NCI-H345 treated with DMSO at 0.1 percent for 48 hours (cell line): Measurements from ENCODE around the gene ERCC6.

Experiments used
- DNase-seq: peaks from one replicate; lab custom pipeline; 2025; ENCODE audit not compliant: unreplicated experiment; lab: John Stamatoyannopoulos, UW

Gene ERCC6

DNA sequence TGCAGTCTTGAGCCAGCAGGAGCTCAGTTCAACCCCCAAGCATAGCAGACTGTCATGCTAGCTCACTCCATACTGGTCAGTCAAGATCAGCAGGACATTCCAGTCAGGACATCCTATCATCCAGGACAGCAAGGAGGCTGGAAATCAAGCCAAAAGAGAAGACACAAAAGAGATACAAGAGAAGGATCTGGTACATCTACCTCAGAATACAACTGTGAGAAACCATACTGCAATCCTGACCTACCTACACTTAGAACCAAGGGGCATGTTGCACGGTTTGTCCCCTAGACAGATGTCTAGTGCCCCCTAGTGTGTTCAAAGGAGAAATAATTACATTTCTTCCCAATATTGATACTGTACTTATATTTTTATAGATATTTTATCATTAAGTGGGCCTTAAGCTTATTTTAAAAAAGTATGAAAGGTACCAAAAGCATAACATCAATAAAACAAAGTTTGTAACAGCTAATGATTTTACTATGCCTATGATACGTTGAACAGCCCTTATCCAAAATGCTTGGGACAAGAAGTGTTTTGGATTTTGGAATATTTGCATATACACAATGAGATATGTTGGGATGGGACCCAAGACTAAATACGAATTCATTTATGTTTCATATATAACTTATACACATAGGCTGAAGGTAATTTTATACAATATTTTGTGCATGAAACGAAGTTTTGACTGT, 26.7 kb downstream of the ERCC6 start:
- DNase-seq: peak; percentile 4

DNA sequence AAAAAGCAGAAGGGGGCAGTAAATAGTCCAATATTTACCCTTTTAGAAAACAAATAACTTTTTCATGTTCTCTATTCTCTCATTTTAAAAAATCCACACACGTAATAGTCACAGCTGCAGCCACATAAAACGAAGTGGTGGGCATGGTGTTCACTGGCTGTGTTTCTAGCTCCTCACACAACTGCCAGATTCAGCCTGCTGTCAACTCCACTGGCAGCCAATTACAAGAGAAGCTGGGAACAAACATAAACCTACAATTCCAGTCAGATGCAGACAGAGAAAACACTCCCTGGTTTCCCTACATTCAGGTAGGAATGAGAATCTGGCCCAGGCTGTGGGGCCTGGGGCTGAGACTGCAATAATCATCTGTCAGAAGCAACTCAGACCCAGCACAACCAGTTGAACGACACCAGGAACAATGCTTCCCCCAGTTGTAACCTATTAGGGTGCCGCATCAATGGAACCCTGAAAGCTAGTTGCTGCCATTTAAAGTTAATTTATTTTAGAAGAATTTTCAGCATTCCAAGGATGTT, 29.1 kb downstream of the ERCC6 start:
- no peak for DNase-seq

DNA sequence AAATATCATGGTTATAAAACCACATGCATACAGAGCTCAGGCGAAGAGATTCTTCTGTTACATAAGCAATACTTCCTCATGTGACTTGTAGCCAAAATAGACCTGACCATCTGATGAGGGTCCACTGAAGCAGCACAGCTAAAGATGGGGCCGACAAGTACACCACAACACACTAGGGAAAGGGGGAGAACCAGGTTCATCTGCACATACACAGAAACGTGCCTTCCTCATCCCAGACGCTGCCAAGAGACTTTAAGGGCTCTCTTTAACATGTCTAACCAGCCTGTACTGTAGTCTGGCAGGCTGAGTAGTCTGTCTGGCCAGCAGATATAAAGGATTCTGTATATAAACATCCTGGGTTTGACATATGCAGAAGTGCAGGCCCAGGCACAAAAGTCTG, 30.3 kb downstream of the ERCC6 start:
- DNase-seq: no peak

DNA sequence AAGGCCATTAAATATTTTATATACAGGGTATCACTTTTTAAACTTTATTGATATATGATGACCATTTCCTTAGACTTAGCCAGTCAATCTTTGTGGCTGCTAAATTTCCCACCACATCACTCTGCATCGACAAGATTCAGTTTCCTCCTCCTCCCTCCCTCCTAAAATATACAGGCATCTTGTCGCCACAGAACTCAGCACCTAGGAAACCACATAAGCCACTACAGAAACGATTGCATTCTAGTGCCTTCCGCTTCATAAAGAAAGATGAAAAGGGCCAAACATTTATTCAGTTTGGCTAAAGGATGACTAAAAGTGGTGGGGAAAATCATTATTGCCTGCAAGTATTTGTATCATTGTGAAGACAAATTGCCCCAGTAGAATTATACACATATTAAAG, 30.7 kb downstream of the ERCC6 start:
- DNase-seq: no peak

DNA sequence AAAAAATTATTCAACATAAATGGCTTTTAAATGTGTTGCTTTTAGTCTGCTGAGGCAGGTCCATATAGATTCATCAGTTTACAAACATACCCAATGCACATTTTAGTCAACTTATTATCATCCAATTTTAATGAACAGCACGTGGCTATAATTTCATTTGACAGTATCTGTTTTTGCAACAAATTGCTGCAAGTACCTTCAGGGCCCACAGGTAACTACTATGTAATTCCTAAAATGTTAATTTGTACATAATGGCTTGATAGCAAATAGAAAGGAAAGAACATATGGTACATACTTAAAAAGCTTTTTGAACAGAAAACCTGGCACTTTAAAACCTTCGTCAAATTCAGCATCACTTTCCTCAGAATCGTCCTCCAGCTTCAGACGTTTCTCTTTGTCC, 33.3 kb downstream of the ERCC6 start:
- no peak for DNase-seq

DNA sequence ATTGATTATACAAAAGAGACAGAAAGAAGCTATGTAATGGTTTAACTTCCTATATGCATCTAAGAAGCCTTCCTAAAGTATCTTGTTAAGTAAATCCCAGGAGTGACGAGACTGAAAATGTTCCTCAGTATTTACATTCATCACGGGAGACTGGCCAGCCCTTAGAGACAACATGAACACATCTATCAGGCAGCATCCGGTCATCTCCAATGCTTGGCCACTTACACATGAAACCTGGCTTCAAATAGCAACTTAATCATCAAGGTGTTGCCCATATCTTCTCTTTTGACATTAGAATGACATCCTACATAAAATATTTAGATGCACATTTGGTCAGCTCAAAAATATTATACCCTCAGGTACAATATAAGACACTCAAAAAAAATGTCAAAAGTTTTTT, 33.8 kb downstream of the ERCC6 start:
- no peak for DNase-seq

DNA sequence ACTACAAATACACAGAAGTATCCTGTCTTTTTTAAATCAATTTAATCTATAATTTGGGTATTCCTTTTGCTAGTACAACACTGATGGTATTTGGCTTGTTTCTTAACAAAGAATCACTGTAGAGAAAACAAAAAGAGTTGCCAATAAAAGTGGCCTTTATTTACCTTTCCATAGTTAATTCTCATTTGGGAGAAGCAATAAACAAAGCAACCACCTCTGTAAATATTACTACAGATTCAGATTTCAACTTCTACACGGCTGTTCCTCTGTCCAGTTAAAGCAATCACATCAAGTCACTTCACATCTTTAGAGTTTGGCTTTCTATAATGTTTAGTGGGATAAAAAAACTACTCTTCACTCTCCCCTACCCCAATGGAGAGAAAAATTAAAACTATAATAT, 34.4 kb downstream of the ERCC6 start:
- DNase-seq: no peak

DNA sequence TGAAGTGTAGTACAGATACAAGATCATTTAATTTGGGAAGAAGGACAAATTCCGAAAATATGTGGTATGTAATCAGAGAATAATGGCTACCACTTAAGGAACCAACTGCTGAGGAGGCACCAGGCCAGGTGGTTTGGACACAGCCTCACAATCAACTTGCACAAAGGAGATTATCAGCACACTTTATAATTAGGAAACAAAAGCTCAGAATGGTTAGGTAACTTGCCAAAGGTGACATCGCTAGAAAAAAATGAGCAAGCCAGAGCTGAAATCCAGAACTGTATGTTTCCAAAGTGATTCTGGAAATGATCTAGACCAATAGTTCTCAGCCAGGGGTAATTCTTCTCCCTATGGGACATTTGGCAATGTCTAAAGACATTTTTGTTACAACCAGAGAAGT, 36.6 kb downstream of the ERCC6 start:
- DNase-seq: no peak

DNA sequence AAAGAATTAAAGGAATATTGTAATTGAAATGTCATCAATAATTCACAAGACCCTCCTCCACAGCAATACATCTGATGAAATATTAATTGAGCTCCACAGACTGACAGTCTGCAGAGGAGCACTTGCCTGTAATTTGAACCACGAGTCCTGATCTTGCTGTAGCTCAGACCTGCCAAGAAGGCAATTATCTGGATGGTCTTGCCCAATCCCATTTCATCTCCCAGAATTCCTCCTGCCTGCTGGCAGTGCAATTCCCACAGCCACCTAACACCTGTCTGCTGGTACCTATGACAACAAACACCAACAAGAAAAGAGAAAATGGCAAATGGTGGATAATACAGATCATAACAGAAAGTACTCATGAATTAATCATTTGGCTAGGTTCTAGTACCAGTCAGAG, 38.5 kb downstream of the ERCC6 start:
- DNase-seq: no peak

DNA sequence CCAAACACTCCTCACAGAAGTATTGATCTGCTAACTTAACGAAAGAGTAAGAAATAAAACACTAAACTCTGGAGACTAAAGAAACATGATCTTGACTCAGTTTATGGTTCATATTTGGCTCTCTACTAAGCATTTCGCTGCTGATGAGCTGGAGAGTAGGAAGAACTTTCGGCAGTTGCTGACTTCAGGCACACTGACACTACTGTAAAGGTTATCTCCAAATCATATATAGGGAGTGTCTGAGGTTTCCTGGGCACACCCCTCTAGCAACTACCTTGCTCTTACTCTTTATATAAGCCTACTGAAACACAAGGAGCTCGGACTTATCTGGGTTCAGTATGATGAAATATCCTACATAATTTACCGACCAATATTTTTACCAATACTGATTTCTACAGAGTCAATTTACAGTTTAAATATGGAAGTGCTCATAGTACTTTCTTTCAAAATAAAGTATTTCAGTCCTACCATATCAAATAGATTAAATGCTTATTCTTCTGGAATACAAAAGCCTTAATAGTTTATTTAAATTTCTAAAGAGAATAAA, 39.5 kb downstream of the ERCC6 start:
- DNase-seq: no peak

DNA sequence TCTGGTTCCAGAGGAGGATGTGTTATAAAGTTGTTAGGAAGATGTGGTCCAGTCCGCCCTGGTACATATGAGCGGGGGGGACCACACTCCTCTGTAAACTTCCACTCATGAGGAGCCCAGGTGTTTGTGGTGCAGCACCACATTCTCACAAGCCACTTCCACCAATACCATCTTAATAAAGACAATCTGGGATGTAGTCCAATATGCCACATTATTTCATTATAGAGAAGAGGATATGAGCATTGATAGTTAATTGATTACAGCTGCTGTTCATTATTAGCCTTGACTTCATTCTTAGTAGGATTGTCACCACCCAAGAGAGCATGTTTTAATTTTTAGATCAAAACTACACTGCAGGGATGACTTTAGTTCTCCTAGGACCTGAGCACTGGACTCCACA, 40.5 kb downstream of the ERCC6 start:
- DNase-seq: no peak

DNA sequence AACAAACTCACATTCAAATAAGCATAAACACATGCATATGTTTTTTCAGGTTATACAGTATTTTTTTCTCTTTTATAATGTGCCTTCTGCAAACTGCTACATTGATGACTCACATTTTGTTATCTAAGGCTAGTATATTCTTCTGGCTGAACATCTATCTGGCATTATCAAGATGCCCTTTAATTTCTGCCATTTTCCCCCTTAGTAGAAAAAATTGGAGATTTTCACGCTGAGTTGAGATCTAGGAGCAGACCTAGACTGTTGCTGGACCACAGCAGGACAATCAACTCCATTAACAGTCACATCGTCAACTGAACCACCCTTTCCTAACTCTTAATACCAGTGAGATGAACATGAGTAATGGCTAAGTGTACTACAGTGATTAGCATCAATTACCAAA, 41.6 kb downstream of the ERCC6 start:
- DNase-seq: no peak

DNA sequence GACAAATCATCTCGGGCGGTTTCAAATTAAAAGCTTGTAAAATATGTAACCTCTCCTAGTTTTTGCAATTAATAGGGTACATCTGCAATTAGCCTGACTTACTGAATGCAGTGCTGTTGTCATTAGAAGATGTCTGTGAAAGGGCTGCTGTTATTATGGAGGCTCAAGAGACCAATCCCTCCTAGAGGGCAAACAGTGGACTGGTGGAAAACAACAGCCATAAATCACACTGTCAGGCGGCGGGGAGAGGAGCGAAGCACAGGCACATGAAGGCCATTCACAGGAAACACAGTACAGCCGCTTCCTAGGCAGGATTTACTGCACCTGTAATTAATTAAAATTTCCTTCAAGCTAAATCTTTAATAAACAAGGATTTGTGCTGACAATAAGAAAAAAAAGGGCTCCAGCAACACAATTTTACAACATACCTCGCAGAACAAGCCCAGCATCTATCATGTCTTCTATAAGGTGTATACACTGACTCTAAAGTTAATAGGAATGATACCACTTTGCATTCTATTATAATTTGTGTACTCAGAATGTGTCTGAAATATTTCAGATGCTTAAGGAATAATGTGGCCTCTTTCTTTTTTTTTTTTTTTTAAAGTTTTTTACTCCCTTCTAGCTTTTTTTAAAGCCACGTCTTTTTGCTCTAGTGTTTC, 50.7 kb downstream of the ERCC6 start:
- DNase-seq: no peak

DNA sequence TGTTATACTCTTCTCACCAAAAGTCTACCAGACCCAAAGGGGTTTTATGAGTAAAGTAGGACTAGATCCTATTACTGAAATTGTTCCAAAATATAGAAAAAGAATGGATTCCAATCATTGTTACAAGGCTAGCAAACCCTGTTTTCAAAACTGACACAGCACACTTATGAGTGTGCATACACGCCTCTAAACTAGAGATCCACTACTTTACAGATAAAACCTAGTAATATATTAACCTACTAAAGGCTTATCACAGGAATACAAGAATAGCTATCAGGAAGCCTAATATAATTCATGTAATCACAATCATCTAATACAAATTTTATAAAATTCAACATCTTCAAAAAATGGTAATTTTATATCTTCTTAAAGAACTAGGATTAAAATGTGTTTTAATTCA, 52.2 kb downstream of the ERCC6 start:
- DNase-seq: no peak

DNA sequence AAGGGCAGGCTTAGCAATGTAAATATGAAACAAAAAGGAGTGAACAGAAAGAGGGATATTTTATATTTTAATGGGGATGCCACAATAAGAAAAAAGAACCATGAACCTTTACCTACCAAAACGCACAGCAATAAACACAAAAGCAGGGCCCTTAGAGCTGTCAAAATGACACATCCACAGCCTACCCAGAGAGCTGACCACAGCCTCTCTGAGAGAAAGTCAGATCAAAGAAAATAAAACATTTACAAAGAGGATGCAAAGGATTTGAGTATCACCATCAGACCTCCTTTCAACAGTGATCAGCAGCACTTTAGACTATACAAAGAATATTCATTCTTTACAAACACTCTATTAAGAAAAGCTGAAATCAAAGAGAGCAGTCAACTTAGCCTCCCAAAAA, 52.9 kb downstream of the ERCC6 start:
- DNase-seq: no peak

DNA sequence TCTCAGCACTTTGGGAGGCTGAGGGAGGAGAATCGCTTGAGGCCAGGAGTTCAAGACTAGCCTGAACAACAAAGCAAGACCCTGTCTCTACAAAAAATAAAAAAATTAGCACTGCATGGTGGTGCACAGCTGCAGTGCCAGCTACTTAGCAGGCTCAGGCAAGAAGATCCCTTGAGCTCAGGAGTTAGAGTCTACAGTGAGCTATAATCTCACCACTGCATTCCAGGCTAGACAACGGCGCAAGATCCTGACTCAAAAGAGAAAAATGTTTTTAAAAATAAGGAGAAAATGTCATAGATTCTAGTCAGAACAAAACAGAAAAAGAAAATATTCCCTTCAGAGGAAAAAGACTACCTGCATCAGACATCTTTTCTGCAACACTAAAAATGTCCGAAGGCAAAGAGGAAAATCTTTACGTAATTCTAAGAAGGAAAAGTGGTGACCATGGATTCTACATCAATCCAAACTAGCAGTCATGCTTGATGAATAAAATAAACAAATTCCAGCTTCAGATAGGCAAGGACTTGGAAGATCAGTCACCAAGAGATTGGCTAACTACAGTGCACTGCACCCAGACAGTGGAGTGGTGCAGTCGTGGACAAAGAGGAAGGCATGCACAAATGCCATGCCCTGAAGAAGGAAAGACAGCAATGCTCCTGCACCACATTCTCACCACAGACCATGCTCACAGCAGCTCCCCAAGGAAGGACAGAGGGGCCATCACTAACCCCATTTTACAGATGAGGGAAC, 54.3 kb downstream of the ERCC6 start:
- DNase-seq: no peak

DNA sequence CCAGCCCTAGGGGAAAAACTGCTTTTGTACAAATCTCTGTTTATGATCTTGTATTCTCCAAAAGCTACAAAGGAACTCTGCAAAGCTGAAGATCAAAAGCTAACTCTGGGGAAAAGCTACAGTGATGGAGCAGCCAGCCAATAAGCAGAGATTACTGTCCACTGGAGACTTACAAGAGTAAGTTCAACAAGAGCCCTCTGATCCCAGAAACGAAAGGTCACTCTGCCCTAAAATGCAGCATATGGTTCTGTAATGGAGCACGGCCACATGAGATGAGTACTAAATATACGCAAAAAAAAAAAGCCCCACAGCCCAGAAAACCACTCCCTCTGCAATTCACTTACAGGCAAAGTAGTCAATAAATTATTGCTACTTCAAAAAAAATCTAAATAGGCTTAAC, 60.1 kb downstream of the ERCC6 start:
- DNase-seq: no peak

DNA sequence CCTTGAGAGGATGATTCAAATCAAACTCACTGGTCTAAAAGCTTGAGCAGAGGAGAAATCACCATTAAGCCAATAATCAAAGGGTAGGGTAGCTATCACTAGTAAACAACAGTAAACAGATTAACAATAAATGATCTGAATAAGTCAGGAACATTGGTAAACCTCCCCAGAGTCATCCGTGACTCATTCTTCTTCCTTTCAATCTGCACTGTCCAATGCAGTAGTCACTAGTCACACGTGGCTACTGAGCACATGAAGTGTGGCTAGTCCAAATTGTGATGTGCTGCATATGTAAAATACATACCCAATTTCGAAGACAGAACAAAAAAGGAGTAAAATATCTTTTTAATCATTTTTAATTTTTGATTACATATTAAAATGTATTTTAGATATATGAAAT, 64.0 kb downstream of the ERCC6 start:
- DNase-seq: no peak

DNA sequence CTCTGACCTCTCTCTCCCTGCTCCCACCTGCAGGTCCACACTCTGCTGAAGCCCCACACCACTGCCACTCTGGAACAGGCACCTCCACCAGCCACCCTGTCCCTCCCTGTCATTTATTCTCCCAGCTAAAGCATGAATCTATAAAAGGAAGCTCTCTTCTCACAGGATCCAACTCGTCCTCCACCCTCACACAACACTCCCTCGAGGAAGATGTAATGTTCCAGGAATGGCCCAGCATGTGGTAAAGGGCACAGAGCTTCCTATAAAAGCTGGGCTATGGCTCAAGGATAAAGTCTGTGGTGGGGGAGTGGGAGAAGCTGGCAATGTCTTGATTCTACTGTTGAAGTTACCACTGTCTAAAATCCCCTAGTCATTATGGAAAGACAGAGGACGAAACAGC, 67.4 kb downstream of the ERCC6 start:
- DNase-seq: no peak

DNA sequence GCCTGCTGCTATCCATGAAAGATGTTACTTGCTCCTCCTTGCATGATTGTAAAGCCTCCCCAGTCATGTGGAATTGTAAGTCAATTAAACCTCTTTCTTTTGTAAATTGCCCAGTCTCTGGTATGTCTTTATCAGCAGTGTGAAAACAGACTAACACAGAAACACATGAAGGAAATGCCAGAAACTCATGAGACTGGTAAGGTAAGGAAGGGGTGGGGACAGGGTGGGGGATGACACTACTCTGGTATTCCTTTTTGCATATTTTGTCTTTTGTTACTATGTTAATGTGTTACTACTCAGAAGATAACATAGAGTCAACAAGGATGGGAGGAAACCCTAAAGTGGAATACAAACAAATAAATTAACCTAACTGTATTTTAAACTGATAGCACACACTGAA, 73.2 kb downstream of the ERCC6 start:
- no peak for DNase-seq
